H1 (cell line): ENCODE data around the gene COX6A2. TPM values are rescaled to one million over a fixed set of nuclear protein-coding genes. Genes with fewer than 3 reads are reported as not detected.

Experiments used
- CTCF ChIA-PET: fragments of 300-600 bp; sonication (Branson Sonifier 250); formaldehyde crosslinking; loops from one replicate; lab custom pipeline; 2021; ENCODE audit not compliant: partially characterized antibody; lab: Charles Lee
- POLR2A ChIA-PET: fragments of 300-600 bp; sonication (Branson Sonifier 250); formaldehyde crosslinking; loops from one replicate; lab custom pipeline; 2021; ENCODE audit warnings: inconsistent platforms; ENCODE audit not compliant: partially characterized antibody; lab: Charles Lee
- DNase-seq, 2 experiments: peaks; one replicate each; pipeline versions ENCODE4 v3.0.0 to v3.0.0-alpha.2; 2010 to 2022; ENCODE audit warnings: low spot score in 2 of 2, low read depth in 1 of 2, mixed read lengths in 1 of 2
- FAIRE-seq: peaks from 2 replicates; lab custom pipeline; 2011; peaks lifted over from hg19 to GRCh38; lab: Jason Lieb, UNC
- H2AFZ ChIP-seq: 2 replicates; pipeline ENCODE4 v1.8.1; 2012; ENCODE audit warnings: low read length, inconsistent platforms
- H2AK5ac ChIP-seq: 2 replicates; pipeline ENCODE4 v1.6.1; 2013; ENCODE audit warnings: low read depth, low read length
- H2BK120ac ChIP-seq: replicated peaks from 2 replicates; pipeline ENCODE3; 2013; ENCODE audit warnings: low read depth, low read length, inconsistent platforms
- H2BK12ac ChIP-seq: 2 replicates; pipeline ENCODE4 v1.6.1; 2013; ENCODE audit warnings: low read depth, low read length
- H2BK15ac ChIP-seq: 2 replicates; pipeline ENCODE4 v1.6.1; 2013; ENCODE audit warnings: low read length
- H2BK20ac ChIP-seq: 2 replicates; pipeline ENCODE4 v1.6.1; 2013; ENCODE audit warnings: low read length
- H2BK5ac ChIP-seq: 2 replicates; pipeline ENCODE4 v1.6.1; 2013; ENCODE audit warnings: low read depth, low read length
- H3K14ac ChIP-seq: 2 replicates; pipeline ENCODE4 v1.6.1; 2013; ENCODE audit warnings: inconsistent platforms; ENCODE audit not compliant: insufficient read length
- H3K18ac ChIP-seq: 2 replicates; pipeline ENCODE4 v1.6.1; 2013; ENCODE audit warnings: low read length; ENCODE audit errors: extremely low read depth
- H3K23ac ChIP-seq: 2 replicates; pipeline ENCODE4 v1.6.1; 2013; ENCODE audit warnings: inconsistent platforms; ENCODE audit not compliant: insufficient read length
- H3K23me2 ChIP-seq: 2 replicates; pipeline ENCODE4 v1.6.1; 2013; ENCODE audit warnings: low read depth, low read length
- H3K27ac ChIP-seq: 2 replicates; pipeline ENCODE4 v1.6.1; 2011; ENCODE audit warnings: low read depth, low read length, inconsistent platforms
- H3K27me3 ChIP-seq, 4 experiments: replicated peaks in 1 of 4; 1 replicate in 1 of 4; 2 replicates in 3 of 4; pipeline versions ENCODE4 v1.6.1 to v1.8.1; 2011 to 2013; ENCODE audit warnings: low read length in 3 of 4, mild to moderate bottlenecking in 3 of 4, inconsistent platforms in 2 of 4, mixed read lengths in 2 of 4, moderate library complexity in 1 of 4; ENCODE audit not compliant: control insufficient read depth in 3 of 4, insufficient read depth in 3 of 4; ENCODE audit errors: extremely low read depth in 1 of 4
- H3K36me3 ChIP-seq, 4 experiments: 2 replicates each; pipeline versions ENCODE4 v1.6.1 to v1.8.1; 2011 to 2013; ENCODE audit warnings: mild to moderate bottlenecking in 4 of 4, low read length in 3 of 4, moderate library complexity in 2 of 4, control low read depth in 1 of 4, inconsistent platforms in 1 of 4; ENCODE audit not compliant: insufficient read depth in 4 of 4, control insufficient read depth in 2 of 4
- H3K4ac ChIP-seq: replicated peaks from 2 replicates; pipeline ENCODE3; 2013; ENCODE audit warnings: low read length, low read depth, mixed read lengths, inconsistent platforms; ENCODE audit not compliant: insufficient read length
- H3K4me1 ChIP-seq, 4 experiments: replicated peaks in 1 of 4; 1 replicate in 1 of 4; 2 replicates in 3 of 4; pipeline versions ENCODE4 v1.6.1 to v1.8.1; 2011 to 2013; ENCODE audit warnings: low read length in 3 of 4, inconsistent platforms in 2 of 4, mixed read lengths in 1 of 4; ENCODE audit not compliant: insufficient read depth in 4 of 4, control insufficient read depth in 3 of 4
- H3K4me2 ChIP-seq, 2 experiments: 2 replicates each; pipeline versions ENCODE4 v1.6.1 to v1.8.1; 2011 to 2013; ENCODE audit warnings: low read depth in 2 of 2, low read length in 2 of 2, control low read depth in 1 of 2, inconsistent platforms in 1 of 2, mild to moderate bottlenecking in 1 of 2; ENCODE audit not compliant: insufficient read depth in 1 of 2
- H3K4me3 ChIP-seq, 4 experiments: fragments of 200-600, 300-600 bp in 1 of 4; sonication (generic), shearing (Covaris generic), sonication (Bioruptor Twin) in 1 of 4; 2 replicates each; pipeline versions ENCODE4 v1.5.1 to v1.8.1; 2011 to 2016; ENCODE audit warnings: low read length in 4 of 4, low read depth in 3 of 4, control low read depth in 2 of 4, inconsistent platforms in 2 of 4, mild to moderate bottlenecking in 2 of 4, mixed read lengths in 1 of 4, moderate library complexity in 1 of 4; ENCODE audit not compliant: insufficient read depth in 2 of 4; ENCODE audit errors: extremely low read depth in 1 of 4
- H3K56ac ChIP-seq: replicated peaks from 2 replicates; pipeline ENCODE3; 2013; ENCODE audit warnings: low read depth, mild to moderate bottlenecking, mixed read lengths, low read length, inconsistent platforms; ENCODE audit not compliant: insufficient read length
- H3K79me1 ChIP-seq: 2 replicates; pipeline ENCODE4 v1.6.1; 2013; ENCODE audit warnings: low read depth, low read length, control low read depth
- H3K79me2 ChIP-seq, 2 experiments: 2 replicates each; pipeline versions ENCODE4 v1.6.1 to v1.8.1; 2012 to 2013; ENCODE audit warnings: low read length in 2 of 2, mild to moderate bottlenecking in 2 of 2, inconsistent platforms in 1 of 2; ENCODE audit not compliant: insufficient read depth in 2 of 2, control insufficient read depth in 1 of 2
- H3K9ac ChIP-seq, 4 experiments: replicated peaks in 1 of 4; 1 replicate in 1 of 4; 2 replicates in 3 of 4; pipeline versions ENCODE4 v1.6.1 to v1.8.1; 2011 to 2013; ENCODE audit warnings: low read depth in 3 of 4, low read length in 3 of 4, control low read depth in 2 of 4, mild to moderate bottlenecking in 2 of 4, moderate library complexity in 2 of 4, inconsistent platforms in 1 of 4; ENCODE audit errors: extremely low read depth in 1 of 4
- H3K9me3 ChIP-seq, 2 experiments: 2 replicates each; pipeline versions ENCODE4 v1.6.1 to v1.8.1; 2012 to 2013; ENCODE audit warnings: mild to moderate bottlenecking in 2 of 2, moderate library complexity in 2 of 2, control low read depth in 1 of 2, inconsistent platforms in 1 of 2, low read depth in 1 of 2, low read length in 1 of 2, mixed read lengths in 1 of 2; ENCODE audit not compliant: insufficient read depth in 2 of 2
- H4K20me1 ChIP-seq, 2 experiments: replicated peaks in 1 of 2; 2 replicates each; pipeline versions ENCODE3 to v1.8.1; 2011 to 2013; ENCODE audit warnings: inconsistent platforms in 2 of 2, low read length in 2 of 2, mild to moderate bottlenecking in 1 of 2; ENCODE audit not compliant: insufficient read depth in 2 of 2, control insufficient read depth in 1 of 2
- H4K5ac ChIP-seq: 2 replicates; pipeline ENCODE4 v1.6.1; 2013; ENCODE audit warnings: low read length, low read depth, mixed read lengths, inconsistent platforms; ENCODE audit not compliant: insufficient read length
- H4K8ac ChIP-seq: 2 replicates; pipeline ENCODE4 v1.8.0; 2013; ENCODE audit warnings: mild to moderate bottlenecking, moderate library complexity, low read length, inconsistent platforms; ENCODE audit not compliant: insufficient read depth; ENCODE audit errors: extremely low read depth
- H4K91ac ChIP-seq: replicated peaks from 2 replicates; pipeline ENCODE3; 2013; ENCODE audit warnings: low read length, mixed read lengths, inconsistent platforms; ENCODE audit not compliant: insufficient read length
- MAFK ChIP-seq: IDR thresholded peaks from 2 replicates; pipeline ENCODE4 v1.6.1; 2012; ENCODE audit warnings: low read depth, mild to moderate bottlenecking, improper control_type of control experiment, low read length
- SIN3A ChIP-seq, 2 experiments: IDR thresholded peaks in 1 of 2; conservative IDR thresholded peaks in 1 of 2; 2 replicates each; pipeline ENCODE4 v1.6.1; 2011 to 2012; ENCODE audit warnings: low read length in 2 of 2, improper control_type of control experiment in 1 of 2, low read depth in 1 of 2, mild to moderate bottlenecking in 1 of 2
- WGBS, 2 experiments: shearing (Covaris generic) in 1 of 2; methylation state at CpG; one replicate each; pipeline versions ENCODE4 v1.1.6 to v1.1.7; 2013 to 2015; ENCODE audit warnings: low lambda C conversion rate in 2 of 2, mixed read lengths in 2 of 2, inconsistent platforms in 1 of 2, low coverage in 1 of 2, missing lambda C conversion rate in 1 of 2; ENCODE audit not compliant: insufficient replicate concordance in 2 of 2, insufficient coverage in 1 of 2, insufficient read length in 1 of 2; ENCODE audit errors: extremely low coverage in 1 of 2, missing lambda C conversion rate in 1 of 2; 5-methylcytosine and 5-hydroxymethylcytosine counted together
- polyA plus RNA-seq, 7 experiments: library from polyadenylated mRNA; depleted of rRNA in 3 of 7; stranded (reverse) in 5 of 7; unstranded in 2 of 7; fragments of >200 nt in 5 of 7; fragments of 200-250 nt in 2 of 7; gene quantifications; 1 replicate in 5 of 7; 2 replicates in 1 of 7; 4 replicates in 1 of 7; pipeline versions ENCODE4 v1.2.1 to v1.2.3, GENCODE V29; 2011 to 2013; ENCODE audit warnings: missing spikeins in 2 of 7, mixed read lengths in 2 of 7
- total RNA-seq: library from RNA; stranded (reverse); fragmentation: NEBNext Ultra II Directional; extraction: Animal tissue kit (Norgen Biotek cat#: 25700); gene quantifications from 2 replicates; pipeline ENCODE4 v1.2.1, GENCODE V29; 2021

The COX6A2 gene
- total and polyA plus RNA-seq, 2 of the 8 experiments (the other 6 are each of a cell fraction or from before 2014, with no cell fraction given) = 0.79 TPM; not detected in 1

DNA sequence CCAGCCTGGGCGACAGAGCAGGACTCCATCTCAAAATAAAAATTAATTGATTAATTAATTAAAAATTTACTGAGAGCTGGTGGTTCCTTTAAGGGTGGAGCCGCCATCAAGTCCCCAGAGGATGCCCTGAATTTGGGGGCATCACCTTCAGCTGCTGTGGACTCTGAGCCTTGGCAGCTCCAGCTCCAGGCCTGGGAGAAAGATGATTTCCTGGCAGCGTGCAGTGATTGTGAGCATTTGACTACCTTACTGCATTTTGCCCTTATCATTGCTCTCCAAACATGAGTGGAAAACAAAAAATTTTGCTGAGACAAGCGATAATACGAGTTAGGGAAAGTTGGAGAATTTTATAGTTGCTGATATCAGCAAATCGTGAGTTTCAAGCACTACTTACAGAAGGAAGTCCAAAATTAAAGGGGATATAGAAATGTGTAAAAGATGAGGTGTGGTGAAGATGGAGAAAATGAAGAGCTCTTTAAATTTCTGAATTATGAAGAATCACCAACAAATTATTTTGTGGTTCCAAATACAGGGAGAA, 37.6 kb downstream of the COX6A2 start:
- H3K14ac ChIP-seq = no peak overlapping the region
- no peak overlapping the region for H2BK20ac ChIP-seq
- WGBS, 2 experiments = 88% methylated on average over 6 of the region's 6 CpGs; no CpG with 5 or more reads in 1 of the 2 experiments
- H3K36me3 ChIP-seq = no peaks in the 10 kb centered on the region
- H3K9me3 ChIP-seq = peaks cover 0 to 4% of the 10 kb centered on the region in 2 experiments; a peak in 1 of 4 replicates
- H2AFZ ChIP-seq = no peak overlapping the region
- TF ChIP-seq SIN3A (conservative IDR thresholded peaks at IDR 0.05 in 1 of 2, IDR thresholded peaks at IDR 0.05 in 1 of 2; ENCODE audit: low read depth in 1 of 2, low read length in 2 of 2) = no peak
- TF ChIP-seq MAFK = peak; percentile 37; the same call in 1 of the 2 replicates
- H2BK15ac ChIP-seq = no peak overlapping the region
- no peak overlapping the region for H4K5ac ChIP-seq
- H4K8ac ChIP-seq = no peak overlapping the region
- H4K20me1 ChIP-seq = peaks cover 0 to 1% of the 10 kb centered on the region in 2 experiments
- no peaks in the 10 kb centered on the region for H3K27me3 ChIP-seq
- H4K91ac ChIP-seq = no peak overlapping the region
- no peak overlapping the region for H3K4ac ChIP-seq
- no peak for FAIRE-seq
- no peak overlapping the region for H2AK5ac ChIP-seq
- no peak overlapping the region for H2BK5ac ChIP-seq
- no peak overlapping the region for H3K18ac ChIP-seq
- H3K23me2 ChIP-seq = no peaks in the 10 kb centered on the region
- H3K79me2 ChIP-seq = no peaks in the 10 kb centered on the region
- H3K4me3 ChIP-seq = no peak overlapping the region
- no peak overlapping the region for H2BK12ac ChIP-seq
- H3K27ac ChIP-seq = no peak overlapping the region
- H3K79me1 ChIP-seq = no peaks in the 10 kb centered on the region
- CTCF ChIA-PET = interaction anchor here (1.0 to 5.8 kb wide), 3 partner anchors 8 to 52 kb away, joined by 3 to 38 read pairs (median 3); partner anchors contain the start of gene ZNF843
- H3K9ac ChIP-seq = no peak overlapping the region
- H3K56ac ChIP-seq = no peak overlapping the region
- H3K4me2 ChIP-seq = no peak overlapping the region
- DNase-seq = no peak
- H3K4me1 ChIP-seq = peaks cover 0 to 5% (median 2%) of the 10 kb centered on the region in 4 experiments; a peak in 2 of 7 replicates
- no peak overlapping the region for H3K23ac ChIP-seq
- POLR2A ChIA-PET = no interaction called here
- H2BK120ac ChIP-seq = no peak overlapping the region
